Measurements from ENCODE around the gene AATK.

The AATK gene

GRCh38 chr17:81166033-81166492, at the start of gene AATK:
TSS of gene AATK (minus strand) at chr17:81166221. CDS start at chr17:81165992, 229 bp downstream.
- DNase-seq = no peak

GRCh38 chr17:81213978-81214377, 48.0 kb upstream of the AATK start:
- DNase-seq = no peak

- no peak for DNase-seq
Observed at GRCh38 chr17:81212365-81212764, 46.3 kb upstream of the AATK start.

GRCh38 chr17:81210868-81211267, 44.8 kb upstream of the AATK start:
- DNase-seq = no peak

GRCh38 chr17:81210466-81210865, 44.4 kb upstream of the AATK start:
- no peak for DNase-seq

- DNase-seq = no peak
Observed at GRCh38 chr17:81209141-81209540, 43.1 kb upstream of the AATK start.

GRCh38 chr17:81208651-81209050, 42.6 kb upstream of the AATK start:
- DNase-seq = no peak

- DNase-seq = no peak
Observed at GRCh38 chr17:81207610-81208581, 41.9 kb upstream of the AATK start.

GRCh38 chr17:81206657-81207056, 40.6 kb upstream of the AATK start:
- DNase-seq = no peak

- no peak for DNase-seq
Observed at GRCh38 chr17:81206166-81206565, 40.1 kb upstream of the AATK start.

GRCh38 chr17:81204578-81204977, 38.6 kb upstream of the AATK start:
- no peak for DNase-seq

- DNase-seq = no peak
Observed at GRCh38 chr17:81203136-81203535, 37.1 kb upstream of the AATK start.

- DNase-seq = no peak
Observed at GRCh38 chr17:81202318-81202717, 36.3 kb upstream of the AATK start.

- peak; percentile 42 for DNase-seq
Observed at GRCh38 chr17:81200695-81201580, 34.9 kb upstream of the AATK start.

GRCh38 chr17:81200201-81200600, 34.2 kb upstream of the AATK start:
- DNase-seq = no peak

GRCh38 chr17:81199482-81199830, 33.4 kb upstream of the AATK start:
- no peak for DNase-seq

GRCh38 chr17:81198826-81199481, 32.9 kb upstream of the AATK start:
- DNase-seq = no peak

- DNase-seq = no peak
Observed at GRCh38 chr17:81197831-81198490, 31.9 kb upstream of the AATK start.

GRCh38 chr17:81197409-81197795, 31.4 kb upstream of the AATK start:
- DNase-seq = no peak

GRCh38 chr17:81196505-81197408, 30.7 kb upstream of the AATK start:
- no peak for DNase-seq

GRCh38 chr17:81195941-81196495, 30.0 kb upstream of the AATK start:
- no peak for DNase-seq
